ENCODE measurements around the gene MYO7A.

The MYO7A gene

DNA sequence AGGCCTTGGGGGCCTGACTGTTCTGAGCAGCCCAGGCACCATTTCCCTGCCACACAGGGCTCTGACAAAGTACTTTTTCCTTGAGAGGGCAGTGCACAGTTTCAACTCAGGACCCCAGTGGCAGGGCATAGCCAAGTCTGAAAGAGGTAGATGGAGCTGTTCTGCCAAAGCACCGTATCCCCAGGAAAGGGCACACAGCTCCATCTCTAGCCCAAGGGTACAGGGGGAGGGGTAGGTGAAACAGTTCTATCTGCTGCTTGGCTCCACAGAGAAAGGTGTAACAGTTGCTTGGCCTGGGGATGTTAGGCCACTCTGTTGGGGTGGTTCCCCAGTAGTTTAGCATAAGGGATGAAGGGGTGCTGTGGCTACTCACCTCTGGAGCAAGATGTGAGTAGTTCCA lies 125.6 kb downstream of the MYO7A start:
- no peak overlapping the region for H3K27ac ChIP-seq
- DNase-seq = no peak

DNA sequence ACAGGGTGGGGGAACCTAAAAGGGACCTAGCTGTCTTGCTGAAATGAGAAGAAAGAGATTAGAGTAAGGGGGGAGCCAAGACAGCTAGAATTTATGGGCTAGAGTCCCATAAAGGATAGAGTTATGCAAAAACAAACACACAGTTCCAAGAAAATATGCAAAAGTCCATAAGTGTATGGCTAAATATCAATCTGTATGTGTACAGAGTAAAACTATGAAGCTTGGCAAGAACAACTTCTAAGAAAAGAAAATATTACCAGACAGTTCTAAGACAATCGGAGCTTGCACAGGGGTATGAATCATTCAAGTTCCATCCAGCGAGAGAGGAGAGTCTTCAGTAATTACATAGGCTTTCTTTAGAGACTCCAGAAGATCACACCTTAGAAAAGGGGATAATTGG lies 131.6 kb downstream of the MYO7A start:
- H3K36me3 ChIP-seq = no peaks in the 10 kb centered on the region
- no peak overlapping the region for H3K27ac ChIP-seq
- no peaks in the 10 kb centered on the region for H3K9me3 ChIP-seq (ENCODE audit: severe bottlenecking)
- H3K4me3 ChIP-seq (ENCODE audit: low read depth, low read length) = no peak overlapping the region
- TF ChIP-seq, protein P1, sequence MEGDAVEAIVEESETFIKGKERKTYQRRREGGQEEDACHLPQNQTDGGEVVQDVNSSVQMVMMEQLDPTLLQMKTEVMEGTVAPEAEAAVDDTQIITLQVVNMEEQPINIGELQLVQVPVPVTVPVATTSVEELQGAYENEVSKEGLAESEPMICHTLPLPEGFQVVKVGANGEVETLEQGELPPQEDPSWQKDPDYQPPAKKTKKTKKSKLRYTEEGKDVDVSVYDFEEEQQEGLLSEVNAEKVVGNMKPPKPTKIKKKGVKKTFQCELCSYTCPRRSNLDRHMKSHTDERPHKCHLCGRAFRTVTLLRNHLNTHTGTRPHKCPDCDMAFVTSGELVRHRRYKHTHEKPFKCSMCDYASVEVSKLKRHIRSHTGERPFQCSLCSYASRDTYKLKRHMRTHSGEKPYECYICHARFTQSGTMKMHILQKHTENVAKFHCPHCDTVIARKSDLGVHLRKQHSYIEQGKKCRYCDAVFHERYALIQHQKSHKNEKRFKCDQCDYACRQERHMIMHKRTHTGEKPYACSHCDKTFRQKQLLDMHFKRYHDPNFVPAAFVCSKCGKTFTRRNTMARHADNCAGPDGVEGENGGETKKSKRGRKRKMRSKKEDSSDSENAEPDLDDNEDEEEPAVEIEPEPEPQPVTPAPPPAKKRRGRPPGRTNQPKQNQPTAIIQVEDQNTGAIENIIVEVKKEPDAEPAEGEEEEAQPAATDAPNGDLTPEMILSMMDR (IDR thresholded peaks at IDR 0.05; ENCODE audit: low read depth, low read length) = no peak
- no peaks in the 10 kb centered on the region for H3K27me3 ChIP-seq (ENCODE audit: insufficient read depth, low read depth, severe bottlenecking)
- no peak for DNase-seq

More for the DNA sequence above, 125.6 kb downstream of the MYO7A start:
- Histone ChIP-seq H3K36me3 (no peaks in the 10 kb centered on the region), H3K9me3 (ENCODE audit: severe bottlenecking) (peaks cover 3% of the 10 kb centered on the region), H3K4me3 (ENCODE audit: low read depth, low read length) (no peak overlapping the region), H3K27me3 (ENCODE audit: insufficient read depth, low read depth, severe bottlenecking) (no peaks in the 10 kb centered on the region)
- TF ChIP-seq, protein P1 (IDR thresholded peaks at IDR 0.05; ENCODE audit: low read depth, low read length) = no peak

DNA sequence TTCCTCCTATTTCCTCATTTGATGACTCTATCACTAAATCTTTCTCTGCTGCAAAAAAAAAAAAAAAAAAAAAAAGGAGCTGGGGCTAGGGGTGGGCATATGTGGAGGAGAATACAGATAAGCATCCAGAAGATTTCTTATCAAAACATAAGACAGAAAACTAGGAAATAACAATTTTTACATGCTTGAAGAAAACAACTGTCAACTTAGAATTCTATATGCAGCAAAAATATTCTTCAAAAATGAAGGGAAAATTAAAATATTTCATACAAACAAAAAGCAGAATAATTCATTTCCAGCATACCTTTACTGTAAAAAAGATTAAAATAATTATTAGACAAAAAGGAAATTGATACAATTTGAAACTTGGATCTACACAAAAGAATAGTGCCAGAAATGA lies 134.8 kb downstream of the MYO7A start:
- no peak for DNase-seq
- no peak overlapping the region for H3K4me3 ChIP-seq (ENCODE audit: low read depth, low read length)
- no peaks in the 10 kb centered on the region for H3K36me3 ChIP-seq
- no peaks in the 10 kb centered on the region for H3K27me3 ChIP-seq (ENCODE audit: insufficient read depth, low read depth, severe bottlenecking)
- TF ChIP-seq, protein P1 (IDR thresholded peaks at IDR 0.05; ENCODE audit: low read depth, low read length) = no peak
- no peak overlapping the region for H3K27ac ChIP-seq
- no peaks in the 10 kb centered on the region for H3K9me3 ChIP-seq (ENCODE audit: severe bottlenecking)

Measured in WERI-Rb-1 (cell line).